Measurements from ENCODE around the gene ASB18.

ASB18 gene

GRCh38 chr2:236161531-236161930 is 102.7 kb downstream of the ASB18 start:
- no peak for DNase-seq

- no peak for DNase-seq
These were observed 103.1 kb downstream of the ASB18 start for GRCh38 chr2:236161082-236161462.

DNA sequence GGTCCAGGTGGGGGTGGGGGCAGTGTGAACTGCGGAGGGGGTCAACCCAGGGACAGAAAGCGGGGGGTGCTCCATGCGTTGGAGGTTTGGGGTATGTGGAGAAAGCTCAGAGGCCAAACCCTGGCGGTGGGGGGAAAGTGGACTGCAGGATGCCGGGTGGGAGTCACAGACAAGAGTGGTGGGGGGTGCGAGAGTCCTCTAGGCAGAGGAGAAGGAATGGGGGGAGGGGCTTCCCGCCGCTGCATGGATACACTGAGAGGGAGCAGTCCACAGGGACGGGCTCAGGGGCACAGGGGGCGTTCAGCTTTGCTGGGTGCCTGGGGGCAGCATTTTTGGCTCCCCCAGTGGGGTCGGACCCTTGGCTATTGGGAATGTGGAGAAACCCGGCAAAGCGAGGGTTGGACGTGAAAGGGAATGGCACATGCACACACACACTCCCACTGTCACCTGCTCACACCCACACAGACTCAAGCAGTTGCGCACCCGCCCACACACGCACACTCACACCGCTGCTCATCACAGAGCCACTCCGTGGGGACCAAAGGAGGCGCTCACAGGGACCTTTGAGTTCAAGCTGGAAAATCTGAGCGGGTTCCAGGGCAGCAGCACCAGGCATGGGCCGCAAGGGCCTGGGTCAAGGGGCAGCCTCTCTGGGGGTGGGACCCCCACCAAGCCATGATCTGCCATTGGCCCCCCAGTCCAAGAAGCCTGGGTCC is 103.7 kb downstream of the ASB18 start:
- DNase-seq = no peak

GRCh38 chr2:236159778-236160170 is 104.4 kb downstream of the ASB18 start:
- no peak for DNase-seq

DNA sequence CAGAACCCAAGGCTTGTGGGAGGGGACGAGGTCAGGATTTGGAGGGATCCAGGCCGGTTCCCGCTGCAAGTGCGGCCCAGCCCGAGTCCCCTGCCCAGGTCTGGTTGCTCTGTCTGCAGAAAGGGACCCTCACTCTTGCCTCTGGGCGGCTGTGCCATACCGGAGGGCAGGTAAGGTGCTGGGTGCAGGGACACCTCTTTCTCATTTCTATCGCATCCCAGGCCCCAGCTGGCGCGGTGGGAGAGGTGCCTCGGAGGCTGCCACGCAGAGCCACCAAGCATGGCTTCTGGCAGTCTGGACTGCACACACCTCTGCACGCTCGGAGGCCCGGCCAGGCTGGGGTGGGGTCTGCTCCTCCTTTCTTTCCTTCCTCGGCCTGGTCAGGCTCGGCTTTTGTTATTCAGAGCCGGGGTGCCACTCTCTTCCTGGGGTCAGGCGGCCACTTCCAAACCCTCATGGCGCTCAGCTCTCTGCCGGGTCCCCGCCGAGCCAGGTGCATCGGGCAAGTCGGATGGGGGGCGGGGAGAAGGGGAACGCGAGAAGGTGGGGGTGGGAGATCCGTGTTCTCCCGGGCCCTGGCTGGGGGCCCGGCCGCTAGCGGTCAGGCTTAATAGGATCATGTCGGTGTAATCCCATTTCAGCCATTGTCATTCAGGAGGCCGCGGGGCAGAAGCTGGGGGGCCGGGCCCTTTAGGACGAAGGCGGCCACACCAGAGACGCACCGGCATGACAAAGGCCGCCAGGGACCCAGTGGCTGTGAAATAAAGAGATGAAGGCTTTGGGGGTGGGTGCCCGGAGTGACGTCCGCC is 105.0 kb downstream of the ASB18 start:
- DNase-seq = no peak

GRCh38 chr2:236157815-236158498 is 106.2 kb downstream of the ASB18 start:
- DNase-seq = no peak

GRCh38 chr2:236157366-236157765 is 106.8 kb downstream of the ASB18 start:
- DNase-seq = no peak

GRCh38 chr2:236156860-236157194 is 107.4 kb downstream of the ASB18 start:
- DNase-seq = no peak

DNA sequence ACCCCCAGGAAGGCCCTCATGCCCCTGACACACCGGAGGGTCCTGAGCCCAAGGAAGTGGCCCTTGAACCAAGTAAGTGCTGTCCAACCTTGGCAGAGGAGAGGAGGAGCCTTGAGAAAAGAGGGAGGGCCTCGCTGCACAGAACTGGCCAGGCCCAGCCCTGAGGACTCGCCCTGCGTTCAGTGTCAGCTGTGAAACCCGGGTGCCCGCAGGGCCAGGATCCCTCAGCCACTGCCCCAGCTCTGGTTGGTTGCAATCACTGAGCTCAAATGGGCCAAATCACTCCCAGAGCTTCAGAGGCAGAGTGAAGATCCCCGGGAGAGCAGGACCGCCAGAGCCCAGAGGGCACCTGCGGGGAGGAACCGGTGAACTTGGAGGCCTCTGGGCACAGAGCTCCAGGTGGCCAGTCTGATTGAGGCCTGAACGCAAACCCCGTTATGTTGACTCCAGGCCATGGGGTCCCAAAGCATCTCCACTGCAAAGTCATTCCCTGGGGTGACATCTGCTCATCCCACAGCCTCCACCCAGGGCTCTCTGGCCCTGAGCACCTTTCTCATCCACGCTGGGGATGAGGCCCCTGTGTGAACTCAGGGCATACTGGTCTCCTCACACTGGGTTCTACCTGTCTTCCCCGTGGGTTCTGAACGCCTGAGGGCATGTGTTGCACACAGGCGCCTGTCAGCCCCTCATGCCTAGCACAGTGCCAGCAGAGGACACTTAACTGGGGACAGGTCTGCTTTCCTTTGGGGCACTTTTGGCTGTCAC is 107.9 kb downstream of the ASB18 start:
- DNase-seq = no peak

GRCh38 chr2:236155406-236155805 is 108.8 kb downstream of the ASB18 start:
- no peak for DNase-seq

GRCh38 chr2:236146436-236146835 is 117.8 kb downstream of the ASB18 start:
- DNase-seq = no peak

DNA sequence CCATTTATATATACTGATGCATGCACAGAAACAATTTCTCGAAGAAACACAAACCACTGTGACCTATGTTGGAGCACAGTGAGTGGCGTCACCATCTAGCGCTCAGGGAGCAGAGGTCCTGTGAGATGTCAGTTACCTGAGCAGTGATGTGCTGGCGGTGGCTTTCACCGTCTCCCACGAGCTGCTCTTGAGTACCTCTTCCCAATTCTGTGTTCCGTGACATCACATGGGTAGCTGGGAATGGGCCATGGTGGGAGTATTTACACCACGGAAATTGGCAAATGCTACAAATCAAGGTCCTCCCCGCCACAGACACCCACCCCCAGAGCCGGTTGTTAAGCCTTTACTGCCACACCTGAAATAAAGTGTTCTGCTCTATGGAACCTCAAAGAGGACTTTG is 120.4 kb downstream of the ASB18 start:
- no peak for DNase-seq

Data from activated CD4-positive, alpha-beta T cell treated with anti-CD3 and anti-CD28 coated beads, Interleukin-2, Interleukin-6, amounts not matched to agents 100 ng/mL and 50 ng/mL, durations not matched to agents 16 hours and 8 hours (primary cell).